ENCODE measurements around the gene RAVER2. TPM values are rescaled to one million over a fixed set of nuclear protein-coding genes. Genes with fewer than 3 reads are reported as not detected.

The RAVER2 gene
- total and polyA plus RNA-seq, 3 donors from 2014 or later, result 3.6 to 7.1 (median 6.7) TPM

DNA sequence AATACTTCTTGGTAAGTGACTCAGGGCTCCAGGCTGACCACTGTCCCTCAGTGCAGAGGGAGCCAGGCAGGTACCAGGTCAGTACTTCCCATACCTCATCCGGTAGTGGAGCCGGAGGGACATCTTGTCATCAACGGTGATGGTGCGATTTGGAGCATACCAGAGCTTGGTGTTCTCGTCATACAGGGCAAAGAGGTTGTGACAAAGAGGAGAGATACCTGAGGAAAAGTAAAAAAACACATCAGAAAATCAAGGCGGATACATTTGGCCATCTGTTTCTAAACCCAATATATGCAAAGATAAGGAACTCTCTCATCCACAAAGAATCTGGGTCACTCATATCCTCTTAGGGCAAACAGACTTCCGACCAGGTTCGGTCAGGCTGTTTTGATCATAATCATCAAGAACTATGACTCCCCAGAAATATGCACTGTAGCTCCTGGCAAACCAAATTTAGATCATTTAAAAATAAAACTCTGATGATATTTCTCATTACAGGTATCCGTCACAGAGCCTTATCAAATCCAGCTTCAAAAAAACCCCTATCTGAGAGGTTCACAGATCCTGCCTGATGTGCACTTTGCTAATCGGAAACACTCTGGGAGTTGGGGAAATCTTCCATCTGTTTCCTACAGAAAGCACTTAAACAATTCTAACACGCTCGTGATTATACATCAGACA is 134.2 kb downstream of the RAVER2 start:
- no peak overlapping the region for H3K27ac ChIP-seq
- no peaks in the 10 kb centered on the region for H3K9me3 ChIP-seq
- intact Hi-C loops (cut with DNase I; ENCODE audit: low total_unique reads), result no loop called here
- DNase-seq, result no peak
- WGBS, 2 donors, result 89 to 93% methylated on average over 12 of the region's 12 CpGs
- TF ChIP-seq, protein P1, sequence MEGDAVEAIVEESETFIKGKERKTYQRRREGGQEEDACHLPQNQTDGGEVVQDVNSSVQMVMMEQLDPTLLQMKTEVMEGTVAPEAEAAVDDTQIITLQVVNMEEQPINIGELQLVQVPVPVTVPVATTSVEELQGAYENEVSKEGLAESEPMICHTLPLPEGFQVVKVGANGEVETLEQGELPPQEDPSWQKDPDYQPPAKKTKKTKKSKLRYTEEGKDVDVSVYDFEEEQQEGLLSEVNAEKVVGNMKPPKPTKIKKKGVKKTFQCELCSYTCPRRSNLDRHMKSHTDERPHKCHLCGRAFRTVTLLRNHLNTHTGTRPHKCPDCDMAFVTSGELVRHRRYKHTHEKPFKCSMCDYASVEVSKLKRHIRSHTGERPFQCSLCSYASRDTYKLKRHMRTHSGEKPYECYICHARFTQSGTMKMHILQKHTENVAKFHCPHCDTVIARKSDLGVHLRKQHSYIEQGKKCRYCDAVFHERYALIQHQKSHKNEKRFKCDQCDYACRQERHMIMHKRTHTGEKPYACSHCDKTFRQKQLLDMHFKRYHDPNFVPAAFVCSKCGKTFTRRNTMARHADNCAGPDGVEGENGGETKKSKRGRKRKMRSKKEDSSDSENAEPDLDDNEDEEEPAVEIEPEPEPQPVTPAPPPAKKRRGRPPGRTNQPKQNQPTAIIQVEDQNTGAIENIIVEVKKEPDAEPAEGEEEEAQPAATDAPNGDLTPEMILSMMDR (IDR thresholded peaks at IDR 0.05), result no peak
- TF ChIP-seq POLR2A (IDR thresholded peaks at IDR 0.05), result no peak
- H3K36me3 ChIP-seq (ENCODE audit: low read depth, missing control alignments), result no peaks in the 10 kb centered on the region
- H3K27me3 ChIP-seq, result no peaks in the 10 kb centered on the region
- no peak overlapping the region for H3K4me3 ChIP-seq
- no peaks in the 10 kb centered on the region for H3K4me1 ChIP-seq

DNA sequence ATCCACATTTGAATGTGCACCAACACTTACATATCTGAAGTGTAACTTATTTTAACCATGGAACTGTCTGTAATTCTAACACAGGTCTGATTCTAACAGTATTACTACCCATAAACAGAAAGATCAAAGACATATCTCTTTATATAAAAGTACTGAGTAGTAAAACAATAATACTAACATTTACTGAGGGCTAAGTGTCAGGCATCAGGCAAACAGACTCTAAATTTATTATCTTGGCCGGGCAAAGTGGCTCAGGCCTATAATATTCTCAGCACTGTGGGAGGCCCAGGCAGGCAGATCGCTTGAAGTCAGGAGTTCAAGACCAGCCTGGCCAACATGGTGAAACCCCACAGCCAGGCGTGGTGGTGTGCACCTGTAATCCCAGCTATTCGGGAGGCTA is 135.6 kb downstream of the RAVER2 start:
- Histone ChIP-seq H3K27me3 (no peaks in the 10 kb centered on the region), H3K9me3 (no peaks in the 10 kb centered on the region), H3K4me1 (no peaks in the 10 kb centered on the region), H3K36me3 (ENCODE audit: low read depth, missing control alignments) (no peaks in the 10 kb centered on the region), H3K4me3 (no peak overlapping the region), H3K27ac (no peak overlapping the region)
- TF ChIP-seq POLR2A (IDR thresholded peaks at IDR 0.05), result no peak
- TF ChIP-seq, protein P1 (IDR thresholded peaks at IDR 0.05), result no peak
- intact Hi-C loops (cut with DNase I; ENCODE audit: low total_unique reads), result no loop called here
- DNase-seq, result no peak
- WGBS, 2 donors, result 93 to 98% methylated on average over 4 of the region's 4 CpGs

DNA sequence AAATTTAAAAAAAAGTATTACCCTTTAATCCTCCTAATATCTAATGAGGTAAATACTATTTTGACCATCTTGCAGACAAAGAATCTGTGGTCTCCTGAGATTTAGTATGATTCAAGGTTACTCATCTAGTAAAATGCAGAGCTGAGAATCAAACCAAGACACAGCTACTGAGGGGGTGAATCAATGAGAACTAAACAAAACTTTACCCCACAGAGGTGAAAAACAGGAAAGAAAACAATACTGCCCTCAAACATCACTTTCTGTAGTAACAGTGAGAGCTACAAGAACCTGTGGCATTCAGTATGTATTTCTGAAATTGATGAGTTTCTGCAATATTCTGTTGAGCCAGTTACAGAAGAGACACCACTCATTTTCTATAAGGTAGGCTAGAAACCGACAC is 136.4 kb downstream of the RAVER2 start:
- no peaks in the 10 kb centered on the region for H3K9me3 ChIP-seq
- WGBS, 2 donors, result 75 to 97% methylated on average over 1 of the region's 1 CpG
- H3K4me3 ChIP-seq, result no peak overlapping the region

More for the DNA sequence above, 136.4 kb downstream of the RAVER2 start:
- H3K27ac ChIP-seq, result no peak overlapping the region
- intact Hi-C loops (cut with DNase I; ENCODE audit: low total_unique reads), result no loop called here
- no peaks in the 10 kb centered on the region for H3K36me3 ChIP-seq (ENCODE audit: low read depth, missing control alignments)
- H3K27me3 ChIP-seq, result no peaks in the 10 kb centered on the region
- TF ChIP-seq, protein P1 (IDR thresholded peaks at IDR 0.05), result no peak
- TF ChIP-seq POLR2A (IDR thresholded peaks at IDR 0.05), result no peak
- H3K4me1 ChIP-seq, result no peaks in the 10 kb centered on the region
- no peak for DNase-seq

Other genes with a start within 250 kb of the RAVER2 start
- gene JAK1, start 221.5 kb downstream of the RAVER2 start, total RNA-seq, result 100 to 1,000 TPM; 117 to 142 TPM
- gene JAK1, start 221.5 kb downstream of the RAVER2 start, polyA plus RNA-seq (ENCODE audit: insufficient read depth, low read depth, low replicate concordance), result 100 TPM

All from testis (tissue), 3 donors.